HepG2 (cell line): ENCODE results near the gene TLN1. TPM values are rescaled to one million over a fixed set of nuclear protein-coding genes. Genes with fewer than 3 reads are reported as not detected.
A peak's percentile ranks its signal among the peaks of the same experiment; 100 is the strongest.

Experiments used
- ATF6 ChIP-seq: sonication (generic); formaldehyde crosslinking; conservative IDR thresholded peaks from 2 replicates; pipeline ENCODE4 v1.4.0; 2020; ENCODE audit warnings: missing genetic modification reagents
- CSRNP1 ChIP-seq: sonication (generic); formaldehyde crosslinking; IDR thresholded peaks from 2 replicates; pipeline ENCODE4 v1.8.1; 2023; ENCODE audit warnings: mild to moderate bottlenecking, missing genetic modification reagents
- MAZ ChIP-seq, 2 experiments: sonication (generic) in 1 of 2; formaldehyde crosslinking in 1 of 2; IDR thresholded peaks; 2 replicates each; pipeline versions ENCODE4 v1.5.0 to v1.6.1; 2012 to 2020; ENCODE audit warnings: low read depth in 2 of 2, mild to moderate bottlenecking in 2 of 2, borderline replicate concordance in 1 of 2, improper control_type of control experiment in 1 of 2, low read length in 1 of 2, missing genetic modification reagents in 1 of 2, moderate library complexity in 1 of 2
- MBD4 ChIP-seq: IDR thresholded peaks from 2 replicates; pipeline ENCODE4 v1.6.1; 2012; ENCODE audit warnings: low read length, inconsistent platforms, borderline replicate concordance
- MEIS1 ChIP-seq: sonication (generic); formaldehyde crosslinking; IDR thresholded peaks from 2 replicates; pipeline ENCODE4 v1.9.0; 2021; ENCODE audit warnings: mild to moderate bottlenecking, missing genetic modification reagents, moderate library complexity, borderline replicate concordance
- MTF2 ChIP-seq: sonication (generic); formaldehyde crosslinking; IDR thresholded peaks from 2 replicates; pipeline ENCODE4 v1.5.0; 2020; ENCODE audit warnings: missing genetic modification reagents, borderline replicate concordance
- MXD3 ChIP-seq: IDR thresholded peaks from 2 replicates; pipeline ENCODE4 v1.6.1; 2016; ENCODE audit warnings: mild to moderate bottlenecking, missing biosample characterization, missing genetic modification reagents
- MYNN ChIP-seq: sonication (generic); formaldehyde crosslinking; IDR thresholded peaks from 2 replicates; pipeline ENCODE4 v1.4.0; 2020; ENCODE audit warnings: mild to moderate bottlenecking, low read depth, missing genetic modification reagents
- RXRA ChIP-seq: sonication (generic); formaldehyde crosslinking; IDR thresholded peaks from 2 replicates; pipeline ENCODE4 v1.5.1; 2020; ENCODE audit warnings: missing genetic modification reagents
- THAP7 ChIP-seq: sonication (generic); formaldehyde crosslinking; IDR thresholded peaks from 2 replicates; pipeline ENCODE4 v1.8.1; 2023; ENCODE audit warnings: mild to moderate bottlenecking, missing genetic modification reagents
- ZBTB14 ChIP-seq: sonication (generic); formaldehyde crosslinking; IDR thresholded peaks from 2 replicates; pipeline ENCODE4 v1.4.0; 2020; ENCODE audit warnings: missing genetic modification reagents
- ZBTB2 ChIP-seq: sonication (generic); formaldehyde crosslinking; IDR thresholded peaks from 2 replicates; pipeline ENCODE4 v1.8.0; 2022; ENCODE audit warnings: low read depth, missing genetic modification reagents
- ZFP90 ChIP-seq: sonication (generic); formaldehyde crosslinking; IDR thresholded peaks from 2 replicates; pipeline ENCODE4 v1.8.0; 2022; ENCODE audit warnings: missing genetic modification reagents, mild to moderate bottlenecking, inconsistent platforms, borderline replicate concordance
- ZFY ChIP-seq: sonication (generic); formaldehyde crosslinking; IDR thresholded peaks from 2 replicates; pipeline ENCODE4 v1.4.0; 2020; ENCODE audit warnings: missing genetic modification reagents
- ZNF510 ChIP-seq: sonication (generic); formaldehyde crosslinking; IDR thresholded peaks from 2 replicates; pipeline ENCODE4 v1.4.0; 2020; ENCODE audit warnings: low read depth, mild to moderate bottlenecking, missing genetic modification reagents
- ZNF570 ChIP-seq: sonication (generic); formaldehyde crosslinking; IDR thresholded peaks from 2 replicates; pipeline ENCODE4 v1.4.0; 2020; ENCODE audit warnings: mild to moderate bottlenecking, missing genetic modification reagents, borderline replicate concordance
- ZNF580 ChIP-seq: IDR thresholded peaks from 2 replicates; pipeline ENCODE4 v1.6.1; 2016; ENCODE audit warnings: low read depth, borderline replicate concordance
- ZNF660 ChIP-seq: sonication (generic); formaldehyde crosslinking; IDR thresholded peaks from 2 replicates; pipeline ENCODE4 v1.5.1; 2020; ENCODE audit warnings: mild to moderate bottlenecking, low read depth, missing genetic modification reagents, borderline replicate concordance
- polyA plus RNA-seq, 8 experiments: library from polyadenylated mRNA; depleted of rRNA in 3 of 8; stranded (reverse) in 7 of 8; unstranded in 1 of 8; fragments of >200 nt; fragmentation: Illumina TruSeq in 4 of 8; extraction: Trizol in 4 of 8; gene quantifications; 2 replicates each; pipeline versions ENCODE4 v1.2.1 to v1.2.3, GENCODE V29; 2011 to 2016; ENCODE audit warnings: low read depth in 4 of 8, missing spikeins in 1 of 8, mixed read lengths in 1 of 8; ENCODE audit not compliant: insufficient read depth in 1 of 8
- total RNA-seq, 5 experiments: library from RNA; depleted of rRNA; stranded (reverse); fragments of >200 nt; fragmentation: Illumina TruSeq; extraction: Trizol; gene quantifications; 2 replicates each; pipeline ENCODE4 v1.2.3, GENCODE V29; 2016; ENCODE audit warnings: low read depth in 1 of 5

TLN1 gene
- total and polyA plus RNA-seq, 2 of the 13 experiments (the other 11 are each of a cell fraction or from before 2014, with no cell fraction given), result 35.2 to 51.8 TPM

- no peak for TF ChIP-seq CSRNP1
- TF ChIP-seq ZFP90, result peak; percentile 75; the same call in 1 of the 2 replicates
- TF ChIP-seq MEIS1 (CRISPR knock-in tag), result no peak
- TF ChIP-seq ZBTB14 (CRISPR knock-in tag), result no peak
- no peak for TF ChIP-seq MYNN
- no peak for TF ChIP-seq THAP7 (CRISPR knock-in tag)
- TF ChIP-seq MBD4, result no peak
- no peak for TF ChIP-seq ZNF580
- no peak for TF ChIP-seq MTF2 (CRISPR knock-in tag)
- no peak for TF ChIP-seq MXD3
- no peak for TF ChIP-seq RXRA
- TF ChIP-seq MAZ (IDR thresholded peaks at IDR 0.05; ENCODE audit: borderline replicate concordance, low read depth, low read length), result no peak
- peak; percentile 47; the same call in 1 of the 2 replicates for TF ChIP-seq MAZ (CRISPR knock-in tag; IDR thresholded peaks at IDR 0.05; ENCODE audit: low read depth)
- no peak for TF ChIP-seq ZNF570
- no peak for TF ChIP-seq ZNF660
- TF ChIP-seq ZBTB2, result no peak
- no peak for TF ChIP-seq ZNF510
- TF ChIP-seq ATF6 (CRISPR knock-in tag), result no peak
- TF ChIP-seq ZFY, result peak; percentile 45; the same call in 1 of the 2 replicates
Observed at GRCh38 chr9:35690614-35691333, 41.2 kb downstream of the TLN1 start (continued).
